ENCODE data around the gene NPC2. TPM values are rescaled to one million over a fixed set of nuclear protein-coding genes. Genes with fewer than 3 reads are reported as not detected.

NPC2 gene
- total RNA-seq, 1 experiment from 2014 or later: 25.5 TPM

Other genes with a start within 250 kb of the NPC2 start
- gene ABCD4, start 190.4 kb downstream of the NPC2 start, total RNA-seq (2014; rRNA removed; shearing (Covaris generic); ENCODE audit: low replicate concordance): 12.5 and 27.3 TPM in 2 replicates
- not detected in 2 replicates for gene VRTN, start 144.8 kb downstream of the NPC2 start, total RNA-seq (2014; rRNA removed; shearing (Covaris generic); ENCODE audit: low replicate concordance)
- gene SYNDIG1L, start 67.1 kb downstream of the NPC2 start, total RNA-seq (2014; rRNA removed; shearing (Covaris generic); ENCODE audit: low replicate concordance): not detected in 2 replicates
- 12.7 and 31.6 TPM in 2 replicates for gene ISCA2, start 460 bp upstream of the NPC2 start, total RNA-seq (2014; rRNA removed; shearing (Covaris generic); ENCODE audit: low replicate concordance)
- 4.4 and 4.5 TPM in 2 replicates for gene LTBP2, start 118.9 kb upstream of the NPC2 start, total RNA-seq (2014; rRNA removed; shearing (Covaris generic); ENCODE audit: low replicate concordance)
- 4.9 and 11.6 TPM in 2 replicates for gene AREL1, start 219.8 kb upstream of the NPC2 start, total RNA-seq (2014; rRNA removed; shearing (Covaris generic); ENCODE audit: low replicate concordance)
- 44.2 and 92.7 TPM in 2 replicates for gene FCF1, start 219.8 kb upstream of the NPC2 start, total RNA-seq (2014; rRNA removed; shearing (Covaris generic); ENCODE audit: low replicate concordance)